K562 (cell line): ENCODE results near the gene AP2A2. TPM values are rescaled to one million over a fixed set of nuclear protein-coding genes. Genes with fewer than 3 reads are reported as not detected.

Experiments
- CHD2 ChIP-seq: IDR thresholded peaks from 2 replicates; pipeline ENCODE4 v1.6.1; 2011; ENCODE audit warnings: low read depth, low read length
- CREBBP ChIP-seq: IDR thresholded peaks from one replicate; pipeline ENCODE4 v1.6.1; 2012; ENCODE audit warnings: low read depth, mild to moderate bottlenecking, control low read depth, inconsistent platforms, low read length
- ETV6 ChIP-seq, 3 experiments: fragments of 150-350 bp in 1 of 3; sonication (generic) in 1 of 3; formaldehyde crosslinking in 1 of 3; IDR thresholded peaks; 2 replicates each; pipeline versions ENCODE4 v1.6.1 to v1.8.0; 2014 to 2022; ENCODE audit warnings: borderline replicate concordance in 2 of 3, low read depth in 2 of 3, antibody characterized with exemption in 1 of 3, low read length in 1 of 3, mild to moderate bottlenecking in 1 of 3, missing genetic modification reagents in 1 of 3
- KAT7 ChIP-seq: sonication (generic); formaldehyde crosslinking; IDR thresholded peaks from 2 replicates; pipeline ENCODE4 v1.8.0; 2022; ENCODE audit warnings: missing genetic modification reagents, mild to moderate bottlenecking, borderline replicate concordance
- SAFB ChIP-seq: fragments of 200-400 bp; formaldehyde crosslinking; IDR thresholded peaks from 2 replicates; pipeline ENCODE4 v1.6.1; 2017; ENCODE audit warnings: low read depth, low read length, borderline replicate concordance
- ZBTB7A ChIP-seq: IDR thresholded peaks from 2 replicates; pipeline ENCODE4 v1.6.1; 2011; ENCODE audit warnings: low read depth, mild to moderate bottlenecking, low read length, moderate library complexity, borderline replicate concordance; ENCODE audit not compliant: control insufficient read depth
- ZNF583 ChIP-seq: fragments of 250-450 bp; sonication (Bioruptor Pico); IDR thresholded peaks from 2 replicates; pipeline ENCODE4 v1.4.0; 2020
- polyA plus RNA-seq, 8 experiments: library from polyadenylated mRNA; depleted of rRNA in 4 of 8; stranded (reverse) in 5 of 8; unstranded in 3 of 8; fragments of >200 nt; fragmentation: Nextera tagmentation in 2 of 8; fragmentation: Illumina TruSeq in 1 of 8; extraction: Ambion mirVana in 2 of 8; extraction: Trizol in 1 of 8; gene quantifications; 2 replicates each; pipeline versions ENCODE4 v1.2.1 to v1.2.3, GENCODE V29; 2011 to 2014; ENCODE audit warnings: inconsistent platforms in 1 of 8, missing spikeins in 1 of 8
- total RNA-seq, 7 experiments: library from RNA; depleted of rRNA in 6 of 7; stranded (reverse); fragments of >200 nt in 6 of 7; fragmentation: Illumina TruSeq in 2 of 7; extraction: Trizol in 2 of 7; gene quantifications; 2 replicates each; pipeline versions ENCODE4 v1.2.1 to v1.2.3, GENCODE V29; 2011 to 2021; ENCODE audit warnings: low replicate concordance in 1 of 7
- TF ChIP-seq, protein P1 (sequence below): fragments of 450-650 bp; IDR thresholded peaks from 2 replicates; pipeline ENCODE4 v1.6.1; 2017; ENCODE audit warnings: antibody characterized with exemption, mild to moderate bottlenecking
- TF ChIP-seq, protein P2 (sequence below), 2 experiments: IDR thresholded peaks; 2 replicates each; pipeline ENCODE4 v1.6.1; 2012; ENCODE audit warnings: improper control_type of control experiment in 2 of 2, low read depth in 2 of 2, low read length in 2 of 2, borderline replicate concordance in 1 of 2
- TF ChIP-seq, protein P3 (sequence below): sonication (generic); IDR thresholded peaks from 2 replicates; pipeline ENCODE4 v1.6.1; 2016
- TF ChIP-seq, protein P4 (sequence below), 2 experiments: fragments of 150-350 bp in 1 of 2; IDR thresholded peaks; 2 replicates each; pipeline ENCODE4 v1.6.1; 2012 to 2016; ENCODE audit warnings: low read depth in 2 of 2, low read length in 2 of 2, mild to moderate bottlenecking in 1 of 2, moderate library complexity in 1 of 2
- TF ChIP-seq, protein P5 (sequence below): sonication (generic); formaldehyde crosslinking; IDR thresholded peaks from 2 replicates; pipeline ENCODE4 v1.8.1; 2023; ENCODE audit warnings: mild to moderate bottlenecking, missing genetic modification reagents

Gene AP2A2
- total and polyA plus RNA-seq, 9 of the 15 experiments (the other 6 are each of a cell fraction or from before 2014, with no cell fraction given) = 0.69 to 41.7 (median 15.2) TPM

DNA sequence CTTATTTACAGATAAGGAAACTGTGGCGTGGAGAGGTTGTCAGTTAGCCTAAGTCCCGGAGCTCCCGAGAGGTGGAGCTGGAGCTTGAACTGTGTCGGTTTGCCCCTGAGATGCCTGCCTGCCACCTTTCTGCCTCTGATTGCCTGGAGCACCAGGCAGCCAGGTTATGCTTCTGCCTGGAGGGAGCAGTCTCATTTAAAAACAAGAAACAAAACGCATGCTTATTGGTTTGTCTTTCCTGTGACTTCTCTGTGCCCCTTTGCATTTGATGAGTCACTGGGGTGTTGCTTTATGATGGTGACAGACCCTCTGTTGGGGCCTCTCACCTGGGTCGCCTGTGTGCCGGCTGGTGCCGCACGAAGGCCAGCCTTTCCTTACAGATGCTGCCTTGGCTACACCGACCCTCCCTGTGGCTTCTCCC, 12.2 kb downstream of the AP2A2 start (continued):
- TF ChIP-seq, protein P1, sequence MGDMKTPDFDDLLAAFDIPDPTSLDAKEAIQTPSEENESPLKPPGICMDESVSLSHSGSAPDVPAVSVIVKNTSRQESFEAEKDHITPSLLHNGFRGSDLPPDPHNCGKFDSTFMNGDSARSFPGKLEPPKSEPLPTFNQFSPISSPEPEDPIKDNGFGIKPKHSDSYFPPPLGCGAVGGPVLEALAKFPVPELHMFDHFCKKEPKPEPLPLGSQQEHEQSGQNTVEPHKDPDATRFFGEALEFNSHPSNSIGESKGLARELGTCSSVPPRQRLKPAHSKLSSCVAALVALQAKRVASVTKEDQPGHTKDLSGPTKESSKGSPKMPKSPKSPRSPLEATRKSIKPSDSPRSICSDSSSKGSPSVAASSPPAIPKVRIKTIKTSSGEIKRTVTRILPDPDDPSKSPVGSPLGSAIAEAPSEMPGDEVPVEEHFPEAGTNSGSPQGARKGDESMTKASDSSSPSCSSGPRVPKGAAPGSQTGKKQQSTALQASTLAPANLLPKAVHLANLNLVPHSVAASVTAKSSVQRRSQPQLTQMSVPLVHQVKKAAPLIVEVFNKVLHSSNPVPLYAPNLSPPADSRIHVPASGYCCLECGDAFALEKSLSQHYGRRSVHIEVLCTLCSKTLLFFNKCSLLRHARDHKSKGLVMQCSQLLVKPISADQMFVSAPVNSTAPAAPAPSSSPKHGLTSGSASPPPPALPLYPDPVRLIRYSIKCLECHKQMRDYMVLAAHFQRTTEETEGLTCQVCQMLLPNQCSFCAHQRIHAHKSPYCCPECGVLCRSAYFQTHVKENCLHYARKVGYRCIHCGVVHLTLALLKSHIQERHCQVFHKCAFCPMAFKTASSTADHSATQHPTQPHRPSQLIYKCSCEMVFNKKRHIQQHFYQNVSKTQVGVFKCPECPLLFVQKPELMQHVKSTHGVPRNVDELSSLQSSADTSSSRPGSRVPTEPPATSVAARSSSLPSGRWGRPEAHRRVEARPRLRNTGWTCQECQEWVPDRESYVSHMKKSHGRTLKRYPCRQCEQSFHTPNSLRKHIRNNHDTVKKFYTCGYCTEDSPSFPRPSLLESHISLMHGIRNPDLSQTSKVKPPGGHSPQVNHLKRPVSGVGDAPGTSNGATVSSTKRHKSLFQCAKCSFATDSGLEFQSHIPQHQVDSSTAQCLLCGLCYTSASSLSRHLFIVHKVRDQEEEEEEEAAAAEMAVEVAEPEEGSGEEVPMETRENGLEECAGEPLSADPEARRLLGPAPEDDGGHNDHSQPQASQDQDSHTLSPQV = peak; percentile 62; the same call in 1 of the 2 replicates
- no peak for TF ChIP-seq CREBBP
- TF ChIP-seq, protein P2, sequence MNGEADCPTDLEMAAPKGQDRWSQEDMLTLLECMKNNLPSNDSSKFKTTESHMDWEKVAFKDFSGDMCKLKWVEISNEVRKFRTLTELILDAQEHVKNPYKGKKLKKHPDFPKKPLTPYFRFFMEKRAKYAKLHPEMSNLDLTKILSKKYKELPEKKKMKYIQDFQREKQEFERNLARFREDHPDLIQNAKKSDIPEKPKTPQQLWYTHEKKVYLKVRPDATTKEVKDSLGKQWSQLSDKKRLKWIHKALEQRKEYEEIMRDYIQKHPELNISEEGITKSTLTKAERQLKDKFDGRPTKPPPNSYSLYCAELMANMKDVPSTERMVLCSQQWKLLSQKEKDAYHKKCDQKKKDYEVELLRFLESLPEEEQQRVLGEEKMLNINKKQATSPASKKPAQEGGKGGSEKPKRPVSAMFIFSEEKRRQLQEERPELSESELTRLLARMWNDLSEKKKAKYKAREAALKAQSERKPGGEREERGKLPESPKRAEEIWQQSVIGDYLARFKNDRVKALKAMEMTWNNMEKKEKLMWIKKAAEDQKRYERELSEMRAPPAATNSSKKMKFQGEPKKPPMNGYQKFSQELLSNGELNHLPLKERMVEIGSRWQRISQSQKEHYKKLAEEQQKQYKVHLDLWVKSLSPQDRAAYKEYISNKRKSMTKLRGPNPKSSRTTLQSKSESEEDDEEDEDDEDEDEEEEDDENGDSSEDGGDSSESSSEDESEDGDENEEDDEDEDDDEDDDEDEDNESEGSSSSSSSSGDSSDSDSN (IDR thresholded peaks at IDR 0.05; ENCODE audit: borderline replicate concordance in 1 of 2, low read depth in 2 of 2, low read length in 2 of 2) = no peak
- TF ChIP-seq ETV6 (IDR thresholded peaks at IDR 0.05; ENCODE audit: borderline replicate concordance in 1 of 2, low read depth in 2 of 2, low read length in 1 of 2) = no peak
- TF ChIP-seq ETV6 (CRISPR knock-in tag; IDR thresholded peaks at IDR 0.05; ENCODE audit: borderline replicate concordance) = no peak
- TF ChIP-seq SAFB = no peak
- TF ChIP-seq, protein P3, sequence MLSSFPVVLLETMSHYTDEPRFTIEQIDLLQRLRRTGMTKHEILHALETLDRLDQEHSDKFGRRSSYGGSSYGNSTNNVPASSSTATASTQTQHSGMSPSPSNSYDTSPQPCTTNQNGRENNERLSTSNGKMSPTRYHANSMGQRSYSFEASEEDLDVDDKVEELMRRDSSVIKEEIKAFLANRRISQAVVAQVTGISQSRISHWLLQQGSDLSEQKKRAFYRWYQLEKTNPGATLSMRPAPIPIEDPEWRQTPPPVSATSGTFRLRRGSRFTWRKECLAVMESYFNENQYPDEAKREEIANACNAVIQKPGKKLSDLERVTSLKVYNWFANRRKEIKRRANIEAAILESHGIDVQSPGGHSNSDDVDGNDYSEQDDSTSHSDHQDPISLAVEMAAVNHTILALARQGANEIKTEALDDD = no peak
- TF ChIP-seq, protein P4, sequence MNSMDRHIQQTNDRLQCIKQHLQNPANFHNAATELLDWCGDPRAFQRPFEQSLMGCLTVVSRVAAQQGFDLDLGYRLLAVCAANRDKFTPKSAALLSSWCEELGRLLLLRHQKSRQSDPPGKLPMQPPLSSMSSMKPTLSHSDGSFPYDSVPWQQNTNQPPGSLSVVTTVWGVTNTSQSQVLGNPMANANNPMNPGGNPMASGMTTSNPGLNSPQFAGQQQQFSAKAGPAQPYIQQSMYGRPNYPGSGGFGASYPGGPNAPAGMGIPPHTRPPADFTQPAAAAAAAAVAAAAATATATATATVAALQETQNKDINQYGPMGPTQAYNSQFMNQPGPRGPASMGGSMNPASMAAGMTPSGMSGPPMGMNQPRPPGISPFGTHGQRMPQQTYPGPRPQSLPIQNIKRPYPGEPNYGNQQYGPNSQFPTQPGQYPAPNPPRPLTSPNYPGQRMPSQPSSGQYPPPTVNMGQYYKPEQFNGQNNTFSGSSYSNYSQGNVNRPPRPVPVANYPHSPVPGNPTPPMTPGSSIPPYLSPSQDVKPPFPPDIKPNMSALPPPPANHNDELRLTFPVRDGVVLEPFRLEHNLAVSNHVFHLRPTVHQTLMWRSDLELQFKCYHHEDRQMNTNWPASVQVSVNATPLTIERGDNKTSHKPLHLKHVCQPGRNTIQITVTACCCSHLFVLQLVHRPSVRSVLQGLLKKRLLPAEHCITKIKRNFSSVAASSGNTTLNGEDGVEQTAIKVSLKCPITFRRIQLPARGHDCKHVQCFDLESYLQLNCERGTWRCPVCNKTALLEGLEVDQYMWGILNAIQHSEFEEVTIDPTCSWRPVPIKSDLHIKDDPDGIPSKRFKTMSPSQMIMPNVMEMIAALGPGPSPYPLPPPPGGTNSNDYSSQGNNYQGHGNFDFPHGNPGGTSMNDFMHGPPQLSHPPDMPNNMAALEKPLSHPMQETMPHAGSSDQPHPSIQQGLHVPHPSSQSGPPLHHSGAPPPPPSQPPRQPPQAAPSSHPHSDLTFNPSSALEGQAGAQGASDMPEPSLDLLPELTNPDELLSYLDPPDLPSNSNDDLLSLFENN (IDR thresholded peaks at IDR 0.05; ENCODE audit: low read depth in 2 of 2, low read length in 2 of 2) = no peak
- no peak for TF ChIP-seq ZNF583 (CRISPR knock-in tag)
- TF ChIP-seq ZBTB7A = peak; percentile 30; the same call in 1 of the 2 replicates
- TF ChIP-seq KAT7 (CRISPR knock-in tag) = no peak
- TF ChIP-seq, protein P5, sequence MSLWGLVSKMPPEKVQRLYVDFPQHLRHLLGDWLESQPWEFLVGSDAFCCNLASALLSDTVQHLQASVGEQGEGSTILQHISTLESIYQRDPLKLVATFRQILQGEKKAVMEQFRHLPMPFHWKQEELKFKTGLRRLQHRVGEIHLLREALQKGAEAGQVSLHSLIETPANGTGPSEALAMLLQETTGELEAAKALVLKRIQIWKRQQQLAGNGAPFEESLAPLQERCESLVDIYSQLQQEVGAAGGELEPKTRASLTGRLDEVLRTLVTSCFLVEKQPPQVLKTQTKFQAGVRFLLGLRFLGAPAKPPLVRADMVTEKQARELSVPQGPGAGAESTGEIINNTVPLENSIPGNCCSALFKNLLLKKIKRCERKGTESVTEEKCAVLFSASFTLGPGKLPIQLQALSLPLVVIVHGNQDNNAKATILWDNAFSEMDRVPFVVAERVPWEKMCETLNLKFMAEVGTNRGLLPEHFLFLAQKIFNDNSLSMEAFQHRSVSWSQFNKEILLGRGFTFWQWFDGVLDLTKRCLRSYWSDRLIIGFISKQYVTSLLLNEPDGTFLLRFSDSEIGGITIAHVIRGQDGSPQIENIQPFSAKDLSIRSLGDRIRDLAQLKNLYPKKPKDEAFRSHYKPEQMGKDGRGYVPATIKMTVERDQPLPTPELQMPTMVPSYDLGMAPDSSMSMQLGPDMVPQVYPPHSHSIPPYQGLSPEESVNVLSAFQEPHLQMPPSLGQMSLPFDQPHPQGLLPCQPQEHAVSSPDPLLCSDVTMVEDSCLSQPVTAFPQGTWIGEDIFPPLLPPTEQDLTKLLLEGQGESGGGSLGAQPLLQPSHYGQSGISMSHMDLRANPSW = no peak
- 0 out of 2 replicates have a peak, but pooled peaks have one; percentile 21 for TF ChIP-seq CHD2
